HEK293 (cell line): ENCODE data around the gene TYSND1.

Experiments
- CTCF ChIA-PET: fragments of 350-600 bp; formaldehyde crosslinking; extraction: SDS; loops from one replicate; lab custom pipeline; 2021; ENCODE audit warnings: antibody characterized with exemption; lab: Yijun Ruan, JAX
- POLR2A ChIA-PET: fragments of 300-600 bp; formaldehyde crosslinking; extraction: SDS; loops from one replicate; lab custom pipeline; 2020; ENCODE audit warnings: antibody characterized with exemption, inconsistent platforms; lab: Yijun Ruan, JAX
- H3K27ac ChIP-seq: fragments of 200-500 bp; sonication (Bioruptor generic); 2 replicates; pipeline ENCODE4 v1.5.1; 2014; ENCODE audit warnings: low read depth, low read length, control low read depth, inconsistent platforms; ENCODE audit errors: extremely low read depth
- H3K36me3 ChIP-seq, 2 experiments: fragments of 200-500 bp in 1 of 2; sonication (Bioruptor generic) in 1 of 2; 1 replicate in 1 of 2; 2 replicates in 1 of 2; pipeline ENCODE4 v1.5.1; 2014 to 2017; ENCODE audit warnings: inconsistent platforms in 2 of 2, low read length in 2 of 2; ENCODE audit not compliant: control insufficient read depth in 2 of 2, insufficient read depth in 1 of 2
- H3K4me1 ChIP-seq: fragments of 200-500 bp; sonication (Bioruptor generic); 2 replicates; pipeline ENCODE4 v1.5.1; 2014; ENCODE audit warnings: mild to moderate bottlenecking, low read length, inconsistent platforms; ENCODE audit not compliant: control insufficient read depth, insufficient read depth
- H3K4me3 ChIP-seq: 2 replicates; pipeline ENCODE4 v1.5.1; 2011; ENCODE audit warnings: low read depth, mild to moderate bottlenecking, control low read depth, low read length, moderate library complexity
- H3K9me3 ChIP-seq: fragments of 200-500 bp; sonication (Bioruptor generic); 2 replicates; pipeline ENCODE4 v1.5.1; 2014; ENCODE audit warnings: low read depth, low read length, inconsistent platforms; ENCODE audit not compliant: control insufficient read depth, insufficient read depth
- ELK4 ChIP-seq: IDR thresholded peaks from 2 replicates; pipeline ENCODE4 v1.6.1; 2011; ENCODE audit warnings: mild to moderate bottlenecking, low read depth, low read length, borderline replicate concordance
- HIC1 ChIP-seq: fragments of 450-650 bp; formaldehyde crosslinking; IDR thresholded peaks from 2 replicates; pipeline ENCODE4 v1.5.1; 2016; ENCODE audit warnings: missing biosample characterization, missing genetic modification characterization
- PRDM4 ChIP-seq: fragments of 450-650 bp; formaldehyde crosslinking; IDR thresholded peaks from 2 replicates; pipeline ENCODE4 v1.5.1; 2017; ENCODE audit warnings: missing biosample characterization, missing genetic modification characterization
- SCRT1 ChIP-seq: fragments of 450-650 bp; formaldehyde crosslinking; IDR thresholded peaks from 2 replicates; pipeline ENCODE4 v1.5.1; 2016; ENCODE audit warnings: missing biosample characterization, missing genetic modification characterization, borderline replicate concordance
- SCRT2 ChIP-seq: fragments of 450-650 bp; formaldehyde crosslinking; IDR thresholded peaks from 2 replicates; pipeline ENCODE4 v1.5.1; 2016; ENCODE audit warnings: missing biosample characterization, missing genetic modification characterization
- SP3 ChIP-seq: fragments of 450-650 bp; formaldehyde crosslinking; IDR thresholded peaks from 2 replicates; pipeline ENCODE4 v1.5.1; 2016; ENCODE audit warnings: missing biosample characterization, missing genetic modification characterization
- TCF7L2 ChIP-seq: IDR thresholded peaks from 2 replicates; pipeline ENCODE4 v1.6.1; 2011; ENCODE audit warnings: low read depth, mild to moderate bottlenecking, inconsistent platforms, low read length, moderate library complexity, borderline replicate concordance
- ZNF121 ChIP-seq: fragments of 450-650 bp; formaldehyde crosslinking; IDR thresholded peaks from 2 replicates; pipeline ENCODE4 v1.5.1; 2016; ENCODE audit warnings: missing biosample characterization, missing genetic modification characterization
- ZNF214 ChIP-seq: fragments of 450-650 bp; formaldehyde crosslinking; IDR thresholded peaks from 2 replicates; pipeline ENCODE4 v1.5.1; 2017; ENCODE audit warnings: missing biosample characterization, mild to moderate bottlenecking, missing genetic modification characterization, borderline replicate concordance
- ZNF335 ChIP-seq: fragments of 450-650 bp; formaldehyde crosslinking; conservative IDR thresholded peaks from 2 replicates; pipeline ENCODE4 v1.5.1; 2016; ENCODE audit warnings: missing biosample characterization, missing genetic modification characterization
- ZNF350 ChIP-seq: fragments of 450-650 bp; formaldehyde crosslinking; IDR thresholded peaks from 2 replicates; pipeline ENCODE4 v1.5.0; 2017; ENCODE audit warnings: missing biosample characterization, mild to moderate bottlenecking, missing genetic modification characterization
- ZNF362 ChIP-seq: fragments of 450-650 bp; formaldehyde crosslinking; IDR thresholded peaks from 2 replicates; pipeline ENCODE4 v1.5.1; 2016; ENCODE audit warnings: missing biosample characterization, missing genetic modification characterization
- ZNF423 ChIP-seq: fragments of 450-650 bp; formaldehyde crosslinking; IDR thresholded peaks from 2 replicates; pipeline ENCODE4 v1.5.1; 2016; ENCODE audit warnings: missing biosample characterization, missing genetic modification characterization
- ZNF530 ChIP-seq: fragments of 450-650 bp; formaldehyde crosslinking; IDR thresholded peaks from 2 replicates; pipeline ENCODE4 v1.5.1; 2016; ENCODE audit warnings: low read depth, missing biosample characterization, missing genetic modification characterization
- ZNF610 ChIP-seq: fragments of 450-650 bp; formaldehyde crosslinking; IDR thresholded peaks from 2 replicates; pipeline ENCODE4 v1.5.1; 2016; ENCODE audit warnings: missing biosample characterization, missing genetic modification characterization, borderline replicate concordance
- ZNF621 ChIP-seq: fragments of 450-650 bp; formaldehyde crosslinking; IDR thresholded peaks from 2 replicates; pipeline ENCODE4 v1.5.1; 2017; ENCODE audit warnings: missing biosample characterization, missing genetic modification characterization
- ZNF654 ChIP-seq: fragments of 450-650 bp; formaldehyde crosslinking; IDR thresholded peaks from 2 replicates; pipeline ENCODE4 v1.5.1; 2016; ENCODE audit warnings: low read depth, missing biosample characterization, missing genetic modification characterization
- ZNF704 ChIP-seq: fragments of 450-650 bp; formaldehyde crosslinking; IDR thresholded peaks from 2 replicates; pipeline ENCODE4 v1.5.1; 2016; ENCODE audit warnings: missing biosample characterization, missing genetic modification characterization

Gene TYSND1

GRCh38 chr10:70135684-70136083 lies 10.8 kb downstream of the TYSND1 start:
- Histone ChIP-seq H3K27ac (no peak overlapping the region), H3K36me3 (peaks cover 0 to 7% of the 10 kb centered on the region in 2 experiments; a peak in 1 of 3 replicates), H3K4me1 (no peaks in the 10 kb centered on the region)
- ChIA-PET CTCF (interaction anchor here (0.6 to 2.1 kb wide), 3 partner anchors 10 to 480 kb away, joined by 3 to 16 read pairs (median 4); partner anchors contain the start of gene TYSND1), POLR2A (interaction anchor here (2.2 kb wide), 1 partner anchor 11 kb away, joined by 19 read pairs; the partner anchor contains the start of gene TYSND1)
- TF ChIP-seq SCRT2 (tag by site-specific recombination) (peak; percentile 87), SCRT1 (tag by site-specific recombination) (0 out of 2 replicates have a peak, but pooled peaks have one; percentile 21), ZNF530 (tag by site-specific recombination) (no peak)
- TF ChIP-seq, all 188 proteins: peak for 2
- no peak overlapping the region for H3K4me3 ChIP-seq
- H3K9me3 ChIP-seq, result no peaks in the 10 kb centered on the region

- peaks cover 0 to 7% of the 10 kb centered on the region in 2 experiments; a peak in 1 of 3 replicates for H3K36me3 ChIP-seq
- ChIA-PET POLR2A (interaction anchor here (0.6 to 2.2 kb wide), 3 partner anchors 11 to 302 kb away, joined by 3 to 19 read pairs (median 8); partner anchors contain the start of gene TYSND1), CTCF (interaction anchor here (0.6 to 2.2 kb wide), 4 partner anchors 11 to 480 kb away, joined by 3 to 16 read pairs (median 9); partner anchors contain the start of gene TYSND1)
- no peaks in the 10 kb centered on the region for H3K9me3 ChIP-seq
- no peak overlapping the region for H3K27ac ChIP-seq
- no peak overlapping the region for H3K4me3 ChIP-seq
- TF ChIP-seq ZNF335 (tag by site-specific recombination), result no peak
- no peak for TF ChIP-seq SP3 (tag by site-specific recombination)
- H3K4me1 ChIP-seq, result no peaks in the 10 kb centered on the region
Observed at GRCh38 chr10:70135046-70135445, 11.5 kb downstream of the TYSND1 start.

GRCh38 chr10:70132098-70133029 lies 14.1 kb downstream of the TYSND1 start, which contains the start of gene AIFM2:
Gene AIFM2, minus strand, starts transcription at chr10:70132825. Its CDS starts 8,741 bp downstream, at chr10:70124084.
- peak within 1 kb of the TSS; percentile 52; the same call in 1 of the 2 replicates for H3K27ac ChIP-seq
- no peaks in the 10 kb centered on the region for H3K9me3 ChIP-seq
- peak within 1 kb of the TSS; percentile 55 for H3K4me3 ChIP-seq
- POLR2A ChIA-PET, result interaction anchor here (0.5 to 2.2 kb wide), 5 partner anchors 14 to 255 kb away, joined by 3 to 8 read pairs (median 3); partner anchors contain the start of genes SAR1A and TYSND1
- H3K4me1 ChIP-seq, result no peaks in the 10 kb centered on the region
- CTCF ChIA-PET, result interaction anchor here (0.6 to 2.2 kb wide), 4 partner anchors 14 to 389 kb away, joined by 3 to 14 read pairs (median 4); partner anchors contain the start of gene TYSND1
- H3K36me3 ChIP-seq, result no peaks in the 10 kb centered on the region
- peak; percentile 65; the same call in 1 of the 2 replicates for TF ChIP-seq HIC1
- TF ChIP-seq ZNF362, result no peak
- TF ChIP-seq ZNF704 (tag by site-specific recombination), result no peak
- no peak for TF ChIP-seq ELK4
- TF ChIP-seq ZNF121, result no peak
- no peak for TF ChIP-seq ZNF423
- no peak for TF ChIP-seq TCF7L2
- no peak for TF ChIP-seq PRDM4 (tag by site-specific recombination)
- TF ChIP-seq ZNF610, result peak; percentile 36; the same call in 1 of the 2 replicates
- no peak for TF ChIP-seq ZNF621 (tag by site-specific recombination)
- TF ChIP-seq ZNF654 (tag by site-specific recombination), result no peak
- TF ChIP-seq ZNF350 (tag by site-specific recombination), result no peak
- TF ChIP-seq ZNF214 (tag by site-specific recombination), result no peak
